G401 (cell line): ENCODE measurements around the gene ZGPAT. TPM values are rescaled to one million over a fixed set of nuclear protein-coding genes. Genes with fewer than 3 reads are reported as not detected.
A peak's percentile ranks its signal among the peaks of the same experiment; 100 is the strongest.

Experiments used
- DNase-seq: peaks from one replicate; pipeline ENCODE4 v3.0.0-alpha.2; 2015; ENCODE audit warnings: low spot score
- in situ Hi-C: cut with HindIII; loops from 2 replicates; pipeline ENCODE4 v1.10.0; 2016; ENCODE audit warnings: low sequenced_read_pairs, mixed read lengths
- total RNA-seq: library from RNA; depleted of rRNA; stranded (reverse); fragments of >200 nt; shearing (Covaris generic); gene quantifications from 2 replicates; pipeline ENCODE4 v1.2.3, GENCODE V29; 2014

Gene ZGPAT
- total RNA-seq, 1 experiment from 2014 or later: 52.7 TPM

GRCh38 chr20:63740070-63740626 lies 32.3 kb downstream of the ZGPAT start:
- DNase-seq: no peak
- in situ Hi-C loops: no loop called here

GRCh38 chr20:63740627-63741353 lies 33.0 kb downstream of the ZGPAT start:
- peak; percentile 66 for DNase-seq
- in situ Hi-C loops: no loop called here

GRCh38 chr20:63741354-63741675 lies 33.5 kb downstream of the ZGPAT start:
- no peak for DNase-seq
- in situ Hi-C loops: no loop called here

- in situ Hi-C loops: no loop called here
- no peak for DNase-seq
Measured at GRCh38 chr20:63741676-63742380, 34.0 kb downstream of the ZGPAT start.

GRCh38 chr20:63742381-63743024 lies 34.7 kb downstream of the ZGPAT start:
- in situ Hi-C loops: no loop called here
- DNase-seq: no peak

GRCh38 chr20:63743210-63743970 lies 35.6 kb downstream of the ZGPAT start:
- no peak for DNase-seq
- in situ Hi-C loops: no loop called here

GRCh38 chr20:63744158-63744557 lies 36.3 kb downstream of the ZGPAT start:
- no peak for DNase-seq
- in situ Hi-C loops: no loop called here

GRCh38 chr20:63744574-63745423 lies 37.0 kb downstream of the ZGPAT start:
- DNase-seq: no peak
- in situ Hi-C loops: no loop called here

GRCh38 chr20:63745424-63745805 lies 37.6 kb downstream of the ZGPAT start:
- no peak for DNase-seq
- in situ Hi-C loops: no loop called here

- in situ Hi-C loops: no loop called here
- no peak for DNase-seq
Measured at GRCh38 chr20:63745961-63746731, 38.3 kb downstream of the ZGPAT start.

- no peak for DNase-seq
- in situ Hi-C loops: no loop called here
Measured at GRCh38 chr20:63746751-63747315, 39.0 kb downstream of the ZGPAT start.

- no peak for DNase-seq
- in situ Hi-C loops: no loop called here
Measured at GRCh38 chr20:63747622-63748069, 39.8 kb downstream of the ZGPAT start.

- DNase-seq: no peak
- in situ Hi-C loops: no loop called here
Measured at GRCh38 chr20:63748070-63748933, 40.5 kb downstream of the ZGPAT start.

GRCh38 chr20:63748934-63749270 lies 41.1 kb downstream of the ZGPAT start:
- no peak for DNase-seq
- in situ Hi-C loops: no loop called here

- DNase-seq: no peak
- in situ Hi-C loops: no loop called here
Measured at GRCh38 chr20:63749597-63750508, 42.0 kb downstream of the ZGPAT start.
